SIG-M5 (cell line): ENCODE measurements around the gene SERPINF2.
"Not testable (repeated sequence)": the region's sequence is repeated elsewhere in the genome, so short reads cannot be mapped to it uniquely, and the experiment has no call there.

Source experiments
- DNase-seq: peaks from one replicate; lab custom pipeline; 2025; lab: John Stamatoyannopoulos, UW

The SERPINF2 gene

GRCh38 chr17:1716076-1716911 lies 26.4 kb upstream of the SERPINF2 start:
- DNase-seq = peak; percentile 98

- DNase-seq = peak; percentile 90
Observed at GRCh38 chr17:1716912-1717695, 25.6 kb upstream of the SERPINF2 start.

GRCh38 chr17:1718362-1719165 lies 24.1 kb upstream of the SERPINF2 start:
- no peak for DNase-seq

GRCh38 chr17:1720856-1721386 lies 21.8 kb upstream of the SERPINF2 start:
- no peak for DNase-seq

- DNase-seq = not testable (repeated sequence)
Observed at GRCh38 chr17:1722022-1722421, 20.6 kb upstream of the SERPINF2 start.

- DNase-seq = no peak
Observed at GRCh38 chr17:1724351-1724868, 18.3 kb upstream of the SERPINF2 start, which contains the start of gene WDR81. Gene WDR81 (plus strand): TSS chr17:1724704. CDS start chr17:1724960, 256 bp downstream.

GRCh38 chr17:1724869-1725641 lies 17.6 kb upstream of the SERPINF2 start:
- no peak for DNase-seq

GRCh38 chr17:1725642-1726511 lies 16.8 kb upstream of the SERPINF2 start:
- DNase-seq = no peak

GRCh38 chr17:1726626-1727257 lies 15.9 kb upstream of the SERPINF2 start:
- no peak for DNase-seq

- no peak for DNase-seq
Observed at GRCh38 chr17:1727258-1727789, 15.3 kb upstream of the SERPINF2 start.

GRCh38 chr17:1727876-1728630 lies 14.6 kb upstream of the SERPINF2 start:
- DNase-seq = no peak

GRCh38 chr17:1729966-1730325 lies 12.7 kb upstream of the SERPINF2 start:
- DNase-seq = no peak

GRCh38 chr17:1730326-1731193 lies 12.1 kb upstream of the SERPINF2 start:
- DNase-seq = no peak

GRCh38 chr17:1731194-1731506 lies 11.5 kb upstream of the SERPINF2 start:
- DNase-seq = no peak

GRCh38 chr17:1732241-1732832 lies 10.3 kb upstream of the SERPINF2 start:
- no peak for DNase-seq

GRCh38 chr17:1732833-1733321 lies 9.8 kb upstream of the SERPINF2 start:
- no peak for DNase-seq

GRCh38 chr17:1733759-1734158 lies 8.9 kb upstream of the SERPINF2 start:
- DNase-seq = no peak
